SU-DHL-6 (cell line): Measurements from ENCODE around the gene DNAJC18.
"Not testable (repeated sequence)": the region's sequence is repeated elsewhere in the genome, so short reads cannot be mapped to it uniquely, and the experiment has no call there.

Experiments
- H2AFZ ChIP-seq: fragments of 200-600 bp; sonication (generic); 2 replicates; pipeline ENCODE4 v1.6.1; 2014; ENCODE audit warnings: low read depth, mild to moderate bottlenecking, moderate library complexity, mixed read lengths, antibody characterized with exemption, low read length; ENCODE audit not compliant: severe bottlenecking
- H3F3A ChIP-seq: fragments of 200-600 bp; shearing (Covaris generic); 2 replicates; pipeline ENCODE4 v1.6.0; 2016; ENCODE audit warnings: antibody characterized with exemption, mild to moderate bottlenecking; ENCODE audit not compliant: insufficient read depth
- H3K27ac ChIP-seq: fragments of 200-600 bp; sonication (generic); 2 replicates; pipeline ENCODE4 v1.5.1; 2016; ENCODE audit warnings: low read depth, mild to moderate bottlenecking, low read length, moderate library complexity, mixed read lengths
- H3K27me3 ChIP-seq: fragments of 200-600 bp; sonication (generic), shearing (Covaris generic); 2 replicates; pipeline ENCODE4 v1.6.0; 2014; ENCODE audit warnings: mild to moderate bottlenecking, low read length
- H3K36me3 ChIP-seq: fragments of 200-600 bp; sonication (generic); 2 replicates; pipeline ENCODE4 v1.6.1; 2014; ENCODE audit warnings: mild to moderate bottlenecking, low read length, mixed read lengths
- H3K4me2 ChIP-seq: fragments of 300-600, 200-600 bp; shearing (Covaris generic), sonication (generic); 2 replicates; pipeline ENCODE4 v1.6.0; 2014; ENCODE audit warnings: low read length, low read depth, mild to moderate bottlenecking; ENCODE audit not compliant: poor library complexity, severe bottlenecking
- H3K4me3 ChIP-seq: fragments of 200-600 bp; sonication (generic); 2 replicates; pipeline ENCODE4 v1.5.1; 2014; ENCODE audit warnings: antibody characterized with exemption, low read length, mild to moderate bottlenecking, mixed read lengths; ENCODE audit not compliant: insufficient read depth, poor library complexity, severe bottlenecking
- H3K79me2 ChIP-seq: fragments of 200-600 bp; sonication (generic); 2 replicates; pipeline ENCODE4 v1.6.1; 2014; ENCODE audit warnings: mild to moderate bottlenecking, low read length, moderate library complexity; ENCODE audit not compliant: insufficient read depth
- H3K9ac ChIP-seq: fragments of 200-600 bp; sonication (generic); 2 replicates; pipeline ENCODE4 v1.7.0; 2014; ENCODE audit warnings: mild to moderate bottlenecking, low read length
- H3K9me2 ChIP-seq: fragments of 200-600 bp; sonication (generic); replicated peaks from 2 replicates; pipeline ENCODE4 v1.6.1; 2014; ENCODE audit warnings: low read length; ENCODE audit not compliant: insufficient read depth
- H3K9me3 ChIP-seq: fragments of 200-600 bp; sonication (generic); 2 replicates; pipeline ENCODE4 v1.6.1; 2014; ENCODE audit warnings: low read length, mixed read lengths; ENCODE audit not compliant: insufficient read depth
- H4K20me1 ChIP-seq: fragments of 200-600 bp; sonication (generic); 2 replicates; pipeline ENCODE4 v1.6.1; 2014; ENCODE audit warnings: low read depth, mild to moderate bottlenecking, antibody characterized with exemption, low read length, moderate library complexity, mixed read lengths
- EZH2phosphoT487 ChIP-seq: fragments of 200-600 bp; sonication (generic), shearing (Covaris generic); conservative IDR thresholded peaks from 2 replicates; pipeline ENCODE4 v1.6.1; 2018; ENCODE audit warnings: mild to moderate bottlenecking, antibody characterized with exemption, low read length, moderate library complexity, mixed read lengths
- TF ChIP-seq, protein P1 (sequence below): fragments of 200-600 bp; sonication (generic); IDR thresholded peaks from one replicate; pipeline ENCODE4 v1.5.1; 2017; ENCODE audit warnings: antibody characterized with exemption, mild to moderate bottlenecking, low read length, moderate library complexity; ENCODE audit not compliant: insufficient read depth, poor library complexity, severe bottlenecking

DNAJC18 gene

DNA sequence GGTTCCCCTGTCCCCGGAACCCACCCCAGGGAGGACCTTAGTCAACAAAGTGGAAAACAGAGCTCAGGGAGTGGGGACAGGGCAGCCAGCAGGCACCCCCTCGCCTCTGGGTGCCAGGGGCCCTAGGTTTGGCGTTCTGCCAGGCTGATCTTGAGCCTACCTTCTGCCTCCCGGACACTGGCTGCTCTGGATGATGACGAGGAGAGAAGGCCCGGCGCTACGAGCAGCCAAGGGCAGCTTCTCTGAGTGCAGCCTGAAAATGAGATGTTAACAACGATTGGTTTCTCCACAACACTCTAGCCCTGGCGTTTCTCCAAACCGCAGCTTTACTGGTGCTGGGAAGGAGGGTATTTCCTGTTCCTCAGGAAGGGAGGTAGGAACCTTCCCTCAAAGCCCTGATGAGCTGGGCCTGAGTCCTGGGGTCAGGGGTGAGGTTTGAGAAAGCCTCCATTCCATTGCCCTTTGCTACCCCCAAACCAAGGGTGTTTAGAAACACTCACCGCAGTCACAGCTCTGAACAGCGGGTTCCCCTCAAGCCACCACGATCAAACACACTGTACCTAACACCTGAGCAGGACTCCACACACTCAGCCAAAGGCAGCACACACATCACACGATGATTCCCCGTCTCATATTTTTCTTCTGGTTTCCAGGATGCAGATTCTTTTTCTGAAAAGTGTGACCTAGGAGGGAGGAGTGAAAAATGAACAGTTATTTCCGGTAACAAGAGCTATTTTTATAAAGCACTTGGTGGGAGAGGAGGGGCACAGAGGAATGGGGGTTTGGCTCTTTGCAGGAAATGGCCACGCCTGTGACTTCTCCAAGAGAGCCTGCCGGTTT lies 42.9 kb upstream of the DNAJC18 start, which contains the start of gene STING1:
Gene STING1, minus strand, starts transcription at position 709 of the 840 bp plus-strand sequence. CDS start 1,054 bp downstream, outside the sequence.
- no peak within 1 kb of the TSS for H3K9ac ChIP-seq
- no peaks in the 10 kb centered on the region for H3K79me2 ChIP-seq

GRCh38 chr5:139481580-139482049 lies 42.3 kb upstream of the DNAJC18 start:
- H3K36me3 ChIP-seq, result no peaks in the 10 kb centered on the region
- no peak overlapping the region for H3K9ac ChIP-seq
- no peaks in the 10 kb centered on the region for H3K9me3 ChIP-seq
- no peaks in the 10 kb centered on the region for H3F3A ChIP-seq
- H3K27ac ChIP-seq, result no peak overlapping the region
- H3K79me2 ChIP-seq, result no peaks in the 10 kb centered on the region
- TF ChIP-seq, protein P1, sequence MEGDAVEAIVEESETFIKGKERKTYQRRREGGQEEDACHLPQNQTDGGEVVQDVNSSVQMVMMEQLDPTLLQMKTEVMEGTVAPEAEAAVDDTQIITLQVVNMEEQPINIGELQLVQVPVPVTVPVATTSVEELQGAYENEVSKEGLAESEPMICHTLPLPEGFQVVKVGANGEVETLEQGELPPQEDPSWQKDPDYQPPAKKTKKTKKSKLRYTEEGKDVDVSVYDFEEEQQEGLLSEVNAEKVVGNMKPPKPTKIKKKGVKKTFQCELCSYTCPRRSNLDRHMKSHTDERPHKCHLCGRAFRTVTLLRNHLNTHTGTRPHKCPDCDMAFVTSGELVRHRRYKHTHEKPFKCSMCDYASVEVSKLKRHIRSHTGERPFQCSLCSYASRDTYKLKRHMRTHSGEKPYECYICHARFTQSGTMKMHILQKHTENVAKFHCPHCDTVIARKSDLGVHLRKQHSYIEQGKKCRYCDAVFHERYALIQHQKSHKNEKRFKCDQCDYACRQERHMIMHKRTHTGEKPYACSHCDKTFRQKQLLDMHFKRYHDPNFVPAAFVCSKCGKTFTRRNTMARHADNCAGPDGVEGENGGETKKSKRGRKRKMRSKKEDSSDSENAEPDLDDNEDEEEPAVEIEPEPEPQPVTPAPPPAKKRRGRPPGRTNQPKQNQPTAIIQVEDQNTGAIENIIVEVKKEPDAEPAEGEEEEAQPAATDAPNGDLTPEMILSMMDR, result no peak
- no peak for TF ChIP-seq EZH2phosphoT487
- no peak overlapping the region for H3K4me2 ChIP-seq
- H4K20me1 ChIP-seq, result no peaks in the 10 kb centered on the region
- no peaks in the 10 kb centered on the region for H3K27me3 ChIP-seq
- no peak overlapping the region for H3K4me3 ChIP-seq
- no peak overlapping the region for H2AFZ ChIP-seq
- no peaks in the 10 kb centered on the region for H3K9me2 ChIP-seq

More for the DNA sequence above, 42.9 kb upstream of the DNAJC18 start, which contains the start of gene STING1:
- no peak within 1 kb of the TSS for H3K27ac ChIP-seq
- H3K4me3 ChIP-seq, result no peak within 1 kb of the TSS
- no peaks in the 10 kb centered on the region for H3K9me2 ChIP-seq
- no peak within 1 kb of the TSS for H3K4me2 ChIP-seq
- H3K36me3 ChIP-seq, result no peaks in the 10 kb centered on the region
- no peaks in the 10 kb centered on the region for H3K27me3 ChIP-seq
- TF ChIP-seq, protein P1, result no peak
- TF ChIP-seq EZH2phosphoT487, result no peak
- no peaks in the 10 kb centered on the region for H3K9me3 ChIP-seq
- no peaks in the 10 kb centered on the region for H3F3A ChIP-seq
- H4K20me1 ChIP-seq, result no peaks in the 10 kb centered on the region
- H2AFZ ChIP-seq, result no peak within 1 kb of the TSS

DNA sequence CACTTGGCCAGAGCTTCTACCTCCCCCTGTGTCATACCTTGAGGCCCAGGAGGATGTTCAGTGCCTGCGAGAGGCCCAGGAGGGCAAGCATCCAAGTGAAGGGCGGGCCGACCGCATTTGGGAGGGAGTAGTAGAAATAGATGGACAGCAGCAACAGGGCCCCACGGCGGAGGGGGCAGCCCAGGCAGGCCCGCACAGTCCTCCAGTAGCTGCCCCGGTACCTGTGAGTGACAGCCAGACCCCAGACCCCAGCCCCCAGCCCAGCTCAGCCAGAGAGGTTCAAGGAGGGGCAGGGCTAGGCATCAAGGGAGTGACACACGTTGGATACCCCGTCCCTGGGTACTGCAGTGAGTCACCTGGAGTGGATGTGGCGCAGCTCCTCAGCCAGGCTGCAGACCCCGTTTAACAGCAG lies 41.8 kb upstream of the DNAJC18 start:
- Histone ChIP-seq H3K9me2 (no peaks in the 10 kb centered on the region), H4K20me1 (no peaks in the 10 kb centered on the region), H3K9me3 (no peaks in the 10 kb centered on the region), H2AFZ (no peak overlapping the region), H3K27ac (no peak overlapping the region), H3K79me2 (no peaks in the 10 kb centered on the region), H3F3A (no peaks in the 10 kb centered on the region), H3K9ac (no peak overlapping the region), H3K27me3 (no peaks in the 10 kb centered on the region), H3K4me3 (no peak overlapping the region), H3K36me3 (no peaks in the 10 kb centered on the region), H3K4me2 (no peak overlapping the region)
- TF ChIP-seq EZH2phosphoT487, result no peak
- TF ChIP-seq, protein P1, result no peak

- H3K36me3 ChIP-seq, H3K9ac ChIP-seq: not testable (repeated sequence)
These were observed 40.4 kb upstream of the DNAJC18 start for GRCh38 chr5:139479729-139480128.

GRCh38 chr5:139478657-139479423 lies 39.5 kb upstream of the DNAJC18 start:
- H3K79me2 ChIP-seq, H3K9ac ChIP-seq, H3K4me3 ChIP-seq, H3K9me2 ChIP-seq, H3K27me3 ChIP-seq, H3K4me2 ChIP-seq, H3F3A ChIP-seq, H3K36me3 ChIP-seq, H3K27ac ChIP-seq, H4K20me1 ChIP-seq, H3K9me3 ChIP-seq, H2AFZ ChIP-seq: not testable (repeated sequence)

More at GRCh38 chr5:139479729-139480128, 40.4 kb upstream of the DNAJC18 start:
- H2AFZ ChIP-seq, H3K4me3 ChIP-seq, H3K9me3 ChIP-seq, H3F3A ChIP-seq, H4K20me1 ChIP-seq, H3K79me2 ChIP-seq, H3K27ac ChIP-seq, H3K4me2 ChIP-seq, H3K9me2 ChIP-seq, H3K27me3 ChIP-seq: not testable (repeated sequence)
